Esophagus (tissue), 2 donors: ENCODE data around the gene NTF3. TPM values are rescaled to one million over a fixed set of nuclear protein-coding genes. Genes with fewer than 3 reads are reported as not detected.

ENCODE experiments used
- H3K27ac ChIP-seq, 2 donors: one replicate each; pipeline ENCODE4 v1.5.1; 2013; ENCODE audit warnings: low read depth in 2 of 2, mild to moderate bottlenecking in 2 of 2, inconsistent platforms in 1 of 2, low read length in 1 of 2, moderate library complexity in 1 of 2
- H3K27me3 ChIP-seq, 2 donors: one replicate each; pipeline ENCODE4 v1.6.1; 2013; ENCODE audit warnings: low read length in 2 of 2, control low read depth in 1 of 2, mild to moderate bottlenecking in 1 of 2; ENCODE audit not compliant: insufficient read depth in 2 of 2, control insufficient read depth in 1 of 2
- H3K36me3 ChIP-seq, 2 donors: one replicate each; pipeline ENCODE4 v1.6.1; 2013; ENCODE audit warnings: low read length in 1 of 2; ENCODE audit not compliant: control insufficient read depth in 2 of 2, insufficient read depth in 2 of 2
- H3K4me1 ChIP-seq, 2 donors: one replicate each; pipeline ENCODE4 v1.6.1; 2013; ENCODE audit warnings: low read length in 1 of 2; ENCODE audit not compliant: control insufficient read depth in 2 of 2, insufficient read depth in 2 of 2
- H3K4me3 ChIP-seq, 2 donors: one replicate each; pipeline ENCODE4 v1.5.1; 2013; ENCODE audit warnings: low read length in 2 of 2, mild to moderate bottlenecking in 2 of 2, low read depth in 1 of 2, moderate library complexity in 1 of 2
- H3K9me3 ChIP-seq, 2 donors: one replicate each; pipeline ENCODE4 v1.6.1; 2013; ENCODE audit warnings: mild to moderate bottlenecking in 2 of 2, low read depth in 1 of 2, low read length in 1 of 2, moderate library complexity in 1 of 2; ENCODE audit not compliant: control insufficient read depth in 2 of 2, insufficient read depth in 1 of 2
- WGBS, 2 donors: extraction: QIAGEN DNeasy Blood & Tissue Kit; methylation state at CpG; one replicate each; pipeline ENCODE4 v1.1.7; 2013; 5-methylcytosine and 5-hydroxymethylcytosine counted together
- polyA plus RNA-seq, 2 donors: library from polyadenylated mRNA; stranded (reverse); fragments of 200-250 nt; gene quantifications; one replicate each; pipeline ENCODE4 v1.2.3, GENCODE V29; 2013
- donor health status: healthy with polysubstance abuse.
- donor health status: Bipolar disorder and iron deficiency.

NTF3 gene
- polyA plus RNA-seq, 2 donors = 1.3 to 2.3 TPM

- Histone ChIP-seq H3K4me1 (no peaks in the 10 kb centered on the region), H3K27me3 (no peaks in the 10 kb centered on the region), H3K36me3 (no peaks in the 10 kb centered on the region), H3K4me3 (no peak overlapping the region), H3K27ac (no peak overlapping the region), H3K9me3 (no peaks in the 10 kb centered on the region)
- WGBS, 2 donors = 60 to 63% methylated on average over 8 of the region's 8 CpGs
These were observed 29.6 kb upstream of the NTF3 start for GRCh38 chr12:5402009-5402935.

- Histone ChIP-seq H3K9me3 (no peaks in the 10 kb centered on the region), H3K27me3 (no peaks in the 10 kb centered on the region), H3K4me1 (no peaks in the 10 kb centered on the region), H3K36me3 (no peaks in the 10 kb centered on the region), H3K4me3 (no peak overlapping the region), H3K27ac (no peak overlapping the region)
- 65 to 67% methylated on average over 3 of the region's 3 CpGs for WGBS, 2 donors
These were observed 28.5 kb upstream of the NTF3 start for GRCh38 chr12:5403411-5403810.

- no peaks in the 10 kb centered on the region for H3K9me3 ChIP-seq
- no peaks in the 10 kb centered on the region for H3K36me3 ChIP-seq
- 56 to 74% methylated on average over 6 of the region's 6 CpGs for WGBS, 2 donors
These were observed 24.7 kb upstream of the NTF3 start for GRCh38 chr12:5407034-5407856.

DNA sequence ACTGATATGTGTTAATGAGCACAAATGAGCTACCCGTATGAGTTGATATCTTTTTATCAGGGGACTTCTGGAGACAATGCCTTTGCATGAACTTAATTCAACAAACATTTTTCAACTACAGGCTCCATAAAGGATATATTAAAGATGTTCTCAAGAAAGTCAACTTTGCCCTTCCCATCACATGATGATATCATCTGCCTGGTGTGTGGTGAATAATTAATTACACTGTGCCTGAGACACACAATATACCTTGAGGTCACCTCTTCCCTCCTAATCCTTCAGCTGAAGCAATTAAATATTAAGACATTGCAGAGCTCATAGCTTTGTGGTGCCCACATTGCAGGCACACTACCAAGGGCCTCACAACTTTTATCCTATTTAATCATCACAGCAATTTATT lies 22.3 kb upstream of the NTF3 start:
- WGBS, 2 donors = 62 to 64% methylated on average over 1 of the region's 1 CpG
- Histone ChIP-seq H3K4me3 (no peak overlapping the region), H3K27me3 (no peaks in the 10 kb centered on the region), H3K36me3 (no peaks in the 10 kb centered on the region), H3K9me3 (no peaks in the 10 kb centered on the region), H3K27ac (no peak overlapping the region), H3K4me1 (no peaks in the 10 kb centered on the region)

More at GRCh38 chr12:5407034-5407856, 24.7 kb upstream of the NTF3 start:
- H3K27ac ChIP-seq = no peak overlapping the region
- no peaks in the 10 kb centered on the region for H3K4me1 ChIP-seq
- H3K4me3 ChIP-seq = no peak overlapping the region
- no peaks in the 10 kb centered on the region for H3K27me3 ChIP-seq

- Histone ChIP-seq H3K4me3 (no peak overlapping the region), H3K4me1 (no peaks in the 10 kb centered on the region), H3K27me3 (no peaks in the 10 kb centered on the region), H3K27ac (no peak overlapping the region), H3K36me3 (no peaks in the 10 kb centered on the region), H3K9me3 (no peaks in the 10 kb centered on the region)
- WGBS, 2 donors = 88 to 96% methylated on average over 1 of the region's 1 CpG
These were observed 15.3 kb upstream of the NTF3 start for GRCh38 chr12:5416571-5416970.

- H3K27me3 ChIP-seq = no peaks in the 10 kb centered on the region
- no peaks in the 10 kb centered on the region for H3K4me1 ChIP-seq
- H3K4me3 ChIP-seq = no peak overlapping the region
- H3K9me3 ChIP-seq = no peaks in the 10 kb centered on the region
- H3K36me3 ChIP-seq = no peaks in the 10 kb centered on the region
- H3K27ac ChIP-seq = no peak overlapping the region
These were observed 14.4 kb upstream of the NTF3 start for GRCh38 chr12:5417500-5417899.

DNA sequence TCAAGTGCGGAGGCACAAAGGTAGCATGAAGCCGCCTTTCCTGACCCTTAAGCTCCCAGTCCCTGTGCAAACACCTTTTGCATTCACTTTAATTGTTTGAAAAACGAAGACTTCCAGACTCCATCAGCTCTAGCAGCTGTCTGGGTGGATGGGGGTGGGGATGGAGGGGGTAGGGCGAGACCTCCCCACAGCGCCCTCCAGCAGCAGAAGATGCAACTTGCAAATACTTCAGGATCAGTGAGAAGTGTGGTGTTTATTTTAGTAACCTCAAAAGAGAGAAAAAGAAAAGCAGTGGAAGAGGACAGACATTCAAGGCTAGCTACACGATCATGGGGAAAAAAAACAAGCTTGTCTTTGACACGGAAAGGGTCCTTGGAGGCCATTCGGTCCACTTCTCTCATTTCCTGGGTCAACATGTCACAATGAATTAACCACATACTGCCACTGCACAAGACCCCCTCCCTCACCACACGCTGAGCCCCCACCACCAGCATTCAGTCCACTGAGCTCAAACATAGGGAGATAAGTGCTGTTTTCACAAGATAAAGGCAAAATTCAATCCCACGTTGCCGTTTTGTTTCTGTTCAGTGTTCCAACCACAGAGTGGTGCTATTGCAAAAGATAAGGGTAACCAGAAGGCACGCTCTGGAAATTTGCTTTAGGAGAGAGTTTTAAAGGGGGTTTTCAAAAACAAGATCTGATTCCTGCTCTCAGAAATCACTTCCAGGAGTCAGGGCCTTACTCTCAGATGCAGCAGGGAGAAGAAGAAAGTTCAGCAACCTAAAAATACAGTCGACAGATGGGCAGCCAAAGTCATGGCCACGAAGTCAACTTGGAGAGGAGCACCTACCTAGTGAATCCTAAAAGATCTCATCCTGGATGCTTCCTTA lies 3.3 kb upstream of the NTF3 start:
- H3K27ac ChIP-seq = no peak overlapping the region
- no peaks in the 10 kb centered on the region for H3K36me3 ChIP-seq
- H3K4me1 ChIP-seq = peaks cover 3 to 9% of the 10 kb centered on the region in 2 donors
- no peak overlapping the region for H3K4me3 ChIP-seq
- H3K27me3 ChIP-seq = peaks cover 4 to 14% of the 10 kb centered on the region in 2 donors
- WGBS, 2 donors = 26 to 33% methylated on average over 14 of the region's 14 CpGs
- H3K9me3 ChIP-seq = no peaks in the 10 kb centered on the region

DNA sequence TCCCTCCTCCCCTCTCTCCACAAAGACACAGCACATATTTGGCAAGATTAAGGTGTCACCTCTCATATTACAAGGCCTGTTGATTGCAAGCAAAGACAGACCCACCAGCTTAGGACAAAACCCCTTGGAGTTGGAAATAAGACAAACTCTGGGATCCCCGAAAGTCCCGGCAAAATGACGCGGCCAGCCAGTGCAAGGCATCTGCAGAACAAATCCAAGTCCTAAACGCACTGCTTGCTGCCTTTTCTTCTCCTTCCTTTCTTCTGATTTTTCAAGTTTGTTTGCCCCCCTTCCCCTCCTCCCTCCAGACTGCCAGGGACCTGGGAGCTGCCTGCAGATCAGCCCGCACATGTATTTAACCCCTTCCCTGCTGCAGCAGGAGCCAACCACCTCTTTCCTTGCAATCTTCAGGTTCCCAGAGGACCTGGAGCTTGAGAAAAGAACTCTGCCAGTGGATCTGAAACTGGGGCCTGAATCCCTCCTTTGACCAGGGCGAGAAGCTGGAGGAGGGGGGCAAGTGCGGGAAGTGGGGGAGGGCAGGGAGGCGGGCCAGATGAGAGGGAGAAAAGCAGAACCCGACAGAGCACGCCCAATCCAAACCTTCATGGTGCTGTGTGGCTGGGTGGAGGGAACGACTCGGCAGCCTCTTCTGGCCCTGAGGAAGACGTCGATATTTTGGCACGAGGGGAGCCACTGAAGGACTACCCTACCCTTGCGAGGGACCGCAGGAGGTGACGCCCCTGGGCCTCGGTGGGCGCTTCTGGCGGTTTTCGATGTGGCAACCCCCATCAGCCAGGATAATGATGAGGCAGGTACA lies 2.0 kb upstream of the NTF3 start:
- no peak overlapping the region for H3K4me3 ChIP-seq
- peaks cover 4 to 14% of the 10 kb centered on the region in 2 donors for H3K27me3 ChIP-seq
- no peaks in the 10 kb centered on the region for H3K36me3 ChIP-seq
- H3K4me1 ChIP-seq = peaks cover 3 to 9% of the 10 kb centered on the region in 2 donors
- no peak overlapping the region for H3K27ac ChIP-seq
- 17 to 19% methylated on average over 23 of the region's 23 CpGs for WGBS, 2 donors
- H3K9me3 ChIP-seq = no peaks in the 10 kb centered on the region
